ENCODE results near the gene DHRSX.
"Not testable (repeated sequence)": the region's sequence is repeated elsewhere in the genome, so short reads cannot be mapped to it uniquely, and the experiment has no call there.

DHRSX gene

GRCh38 chrX:2479420-2479780 lies 21.4 kb downstream of the DHRSX start:
- Histone ChIP-seq H3K9ac (ENCODE audit: low read length) (no peak overlapping the region), H3K4me3 (ENCODE audit: insufficient read depth, low read length, poor library complexity, severe bottlenecking) (no peak overlapping the region), H3F3A (ENCODE audit: insufficient read depth) (no peaks in the 10 kb centered on the region), H4K20me1 (ENCODE audit: low read depth, low read length) (no peaks in the 10 kb centered on the region), H3K27ac (ENCODE audit: low read depth, low read length) (no peak overlapping the region), H3K9me3 (ENCODE audit: insufficient read depth, low read length) (no peaks in the 10 kb centered on the region), H3K9me2 (replicated peaks; ENCODE audit: insufficient read depth, low read length) (no peaks in the 10 kb centered on the region), H3K36me3 (ENCODE audit: low read length) (no peaks in the 10 kb centered on the region), H3K79me2 (ENCODE audit: insufficient read depth, low read length) (no peaks in the 10 kb centered on the region), H2AFZ (ENCODE audit: low read depth, low read length, severe bottlenecking) (no peak overlapping the region), H3K27me3 (ENCODE audit: low read length) (no peaks in the 10 kb centered on the region), H3K4me2 (ENCODE audit: low read depth, low read length, poor library complexity, severe bottlenecking) (no peak overlapping the region)
- TF ChIP-seq, protein P1, sequence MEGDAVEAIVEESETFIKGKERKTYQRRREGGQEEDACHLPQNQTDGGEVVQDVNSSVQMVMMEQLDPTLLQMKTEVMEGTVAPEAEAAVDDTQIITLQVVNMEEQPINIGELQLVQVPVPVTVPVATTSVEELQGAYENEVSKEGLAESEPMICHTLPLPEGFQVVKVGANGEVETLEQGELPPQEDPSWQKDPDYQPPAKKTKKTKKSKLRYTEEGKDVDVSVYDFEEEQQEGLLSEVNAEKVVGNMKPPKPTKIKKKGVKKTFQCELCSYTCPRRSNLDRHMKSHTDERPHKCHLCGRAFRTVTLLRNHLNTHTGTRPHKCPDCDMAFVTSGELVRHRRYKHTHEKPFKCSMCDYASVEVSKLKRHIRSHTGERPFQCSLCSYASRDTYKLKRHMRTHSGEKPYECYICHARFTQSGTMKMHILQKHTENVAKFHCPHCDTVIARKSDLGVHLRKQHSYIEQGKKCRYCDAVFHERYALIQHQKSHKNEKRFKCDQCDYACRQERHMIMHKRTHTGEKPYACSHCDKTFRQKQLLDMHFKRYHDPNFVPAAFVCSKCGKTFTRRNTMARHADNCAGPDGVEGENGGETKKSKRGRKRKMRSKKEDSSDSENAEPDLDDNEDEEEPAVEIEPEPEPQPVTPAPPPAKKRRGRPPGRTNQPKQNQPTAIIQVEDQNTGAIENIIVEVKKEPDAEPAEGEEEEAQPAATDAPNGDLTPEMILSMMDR (IDR thresholded peaks at IDR 0.05; ENCODE audit: insufficient read depth, low read length, poor library complexity, severe bottlenecking), result no peak
- TF ChIP-seq EZH2phosphoT487 (conservative IDR thresholded peaks at IDR 0.05; ENCODE audit: low read length), result no peak

DNA sequence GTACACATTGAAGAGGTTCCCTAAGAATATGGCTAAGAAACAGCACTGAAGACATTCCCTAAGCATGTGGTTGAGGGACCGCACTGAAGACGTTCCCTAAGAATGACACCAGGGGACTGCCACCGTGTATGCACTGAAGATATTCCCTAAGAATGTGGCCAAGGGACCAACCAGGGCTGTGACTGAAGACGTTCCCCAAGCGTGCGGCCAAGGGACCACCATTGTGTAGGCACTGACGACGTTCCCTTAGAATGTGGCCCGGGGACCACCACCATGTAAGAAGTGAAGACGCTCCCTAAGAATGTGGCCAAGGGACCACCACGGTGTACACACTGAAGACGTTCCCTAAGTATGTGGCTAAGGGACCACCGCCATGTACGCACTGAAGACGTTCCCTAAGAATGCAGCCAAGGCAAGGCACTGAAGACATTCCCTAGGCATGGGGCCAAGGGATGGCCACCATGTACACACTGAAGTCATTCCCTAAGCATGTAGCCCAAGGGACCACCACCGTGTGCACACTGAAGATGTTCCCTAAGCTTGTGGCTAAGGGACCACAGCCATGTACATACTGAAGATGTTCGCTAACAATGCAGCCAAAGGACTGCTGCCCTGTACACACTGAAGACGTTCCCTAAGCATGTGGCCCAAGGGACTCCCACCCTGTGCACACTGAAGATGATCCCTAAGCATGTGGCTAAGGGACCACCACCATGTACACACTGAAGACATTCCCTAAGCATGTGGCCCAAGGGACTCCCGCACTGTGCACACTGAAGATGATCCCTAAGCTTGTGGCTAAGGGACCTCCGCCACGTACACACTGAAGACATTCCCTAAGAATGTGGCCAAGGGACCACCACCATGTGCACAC lies 22.0 kb downstream of the DHRSX start:
- Histone ChIP-seq H3K9me3 (ENCODE audit: insufficient read depth, low read length) (no peaks in the 10 kb centered on the region), H3K36me3 (ENCODE audit: low read length) (no peaks in the 10 kb centered on the region), H3K9ac (ENCODE audit: low read length) (no peak overlapping the region), H3K79me2 (ENCODE audit: insufficient read depth, low read length) (no peaks in the 10 kb centered on the region), H2AFZ (ENCODE audit: low read depth, low read length, severe bottlenecking) (no peak overlapping the region), H3K9me2 (replicated peaks; ENCODE audit: insufficient read depth, low read length) (no peaks in the 10 kb centered on the region), H4K20me1 (ENCODE audit: low read depth, low read length) (no peaks in the 10 kb centered on the region), H3K27me3 (ENCODE audit: low read length) (no peaks in the 10 kb centered on the region), H3K4me3 (ENCODE audit: insufficient read depth, low read length, poor library complexity, severe bottlenecking) (no peak overlapping the region), H3K4me2 (ENCODE audit: low read depth, low read length, poor library complexity, severe bottlenecking) (no peak overlapping the region), H3F3A (ENCODE audit: insufficient read depth) (no peaks in the 10 kb centered on the region), H3K27ac (ENCODE audit: low read depth, low read length) (no peak overlapping the region)
- TF ChIP-seq, protein P1 (IDR thresholded peaks at IDR 0.05; ENCODE audit: insufficient read depth, low read length, poor library complexity, severe bottlenecking), result no peak
- no peak for TF ChIP-seq EZH2phosphoT487 (conservative IDR thresholded peaks at IDR 0.05; ENCODE audit: low read length)

DNA sequence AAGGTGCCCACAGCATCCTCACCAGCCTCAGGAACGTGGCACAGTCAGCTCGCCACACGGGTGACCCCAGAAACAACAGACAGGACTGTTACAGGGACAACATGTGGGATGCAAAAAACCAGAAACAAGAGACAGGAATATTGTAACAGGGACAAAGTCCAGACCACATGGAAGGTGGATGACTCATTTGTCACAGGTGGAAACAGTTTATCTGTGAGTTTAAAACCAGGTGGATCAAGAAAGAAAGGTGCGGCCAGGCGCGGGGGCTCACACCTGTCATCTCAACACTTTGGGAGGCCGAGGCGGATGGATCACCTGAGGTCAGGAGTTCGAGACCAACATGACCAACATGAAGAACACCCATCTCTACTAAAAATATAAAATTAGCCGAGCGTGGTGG lies 23.5 kb downstream of the DHRSX start:
- not testable (repeated sequence) for H3K9me2 ChIP-seq (replicated peaks; ENCODE audit: insufficient read depth, low read length); H3K4me2 ChIP-seq (ENCODE audit: low read depth, low read length, poor library complexity, severe bottlenecking); H3K9ac ChIP-seq (ENCODE audit: low read length); H2AFZ ChIP-seq (ENCODE audit: low read depth, low read length, severe bottlenecking); H4K20me1 ChIP-seq (ENCODE audit: low read depth, low read length); H3K27me3 ChIP-seq (ENCODE audit: low read length); H3K79me2 ChIP-seq (ENCODE audit: insufficient read depth, low read length); H3K9me3 ChIP-seq (ENCODE audit: insufficient read depth, low read length); H3F3A ChIP-seq (ENCODE audit: insufficient read depth); H3K36me3 ChIP-seq (ENCODE audit: low read length); H3K27ac ChIP-seq (ENCODE audit: low read depth, low read length); H3K4me3 ChIP-seq (ENCODE audit: insufficient read depth, low read length, poor library complexity, severe bottlenecking)

- Histone ChIP-seq H3K27me3 (ENCODE audit: low read length) (no peaks in the 10 kb centered on the region), H3K27ac (ENCODE audit: low read depth, low read length) (no peak overlapping the region), H2AFZ (ENCODE audit: low read depth, low read length, severe bottlenecking) (no peak overlapping the region), H3K79me2 (ENCODE audit: insufficient read depth, low read length) (no peaks in the 10 kb centered on the region), H3F3A (ENCODE audit: insufficient read depth) (no peaks in the 10 kb centered on the region), H3K9me3 (ENCODE audit: insufficient read depth, low read length) (no peaks in the 10 kb centered on the region), H3K4me3 (ENCODE audit: insufficient read depth, low read length, poor library complexity, severe bottlenecking) (no peak overlapping the region), H3K9me2 (replicated peaks; ENCODE audit: insufficient read depth, low read length) (no peaks in the 10 kb centered on the region), H3K4me2 (ENCODE audit: low read depth, low read length, poor library complexity, severe bottlenecking) (no peak overlapping the region), H3K36me3 (ENCODE audit: low read length) (no peaks in the 10 kb centered on the region), H3K9ac (ENCODE audit: low read length) (no peak overlapping the region), H4K20me1 (ENCODE audit: low read depth, low read length) (no peaks in the 10 kb centered on the region)
- TF ChIP-seq, protein P1 (IDR thresholded peaks at IDR 0.05; ENCODE audit: insufficient read depth, low read length, poor library complexity, severe bottlenecking), result no peak
- no peak for TF ChIP-seq EZH2phosphoT487 (conservative IDR thresholded peaks at IDR 0.05; ENCODE audit: low read length)
These were observed 25.6 kb downstream of the DHRSX start for GRCh38 chrX:2474963-2475726.

Measured in SU-DHL-6 (cell line).